A204.1 (cell line): Measurements from ENCODE around the gene FGFR4.

Experiments
- FAIRE-seq: peaks from 2 replicates; lab custom pipeline; 2012; peaks lifted over from hg19 to GRCh38; lab: Jason Lieb, UNC

The FGFR4 gene

DNA sequence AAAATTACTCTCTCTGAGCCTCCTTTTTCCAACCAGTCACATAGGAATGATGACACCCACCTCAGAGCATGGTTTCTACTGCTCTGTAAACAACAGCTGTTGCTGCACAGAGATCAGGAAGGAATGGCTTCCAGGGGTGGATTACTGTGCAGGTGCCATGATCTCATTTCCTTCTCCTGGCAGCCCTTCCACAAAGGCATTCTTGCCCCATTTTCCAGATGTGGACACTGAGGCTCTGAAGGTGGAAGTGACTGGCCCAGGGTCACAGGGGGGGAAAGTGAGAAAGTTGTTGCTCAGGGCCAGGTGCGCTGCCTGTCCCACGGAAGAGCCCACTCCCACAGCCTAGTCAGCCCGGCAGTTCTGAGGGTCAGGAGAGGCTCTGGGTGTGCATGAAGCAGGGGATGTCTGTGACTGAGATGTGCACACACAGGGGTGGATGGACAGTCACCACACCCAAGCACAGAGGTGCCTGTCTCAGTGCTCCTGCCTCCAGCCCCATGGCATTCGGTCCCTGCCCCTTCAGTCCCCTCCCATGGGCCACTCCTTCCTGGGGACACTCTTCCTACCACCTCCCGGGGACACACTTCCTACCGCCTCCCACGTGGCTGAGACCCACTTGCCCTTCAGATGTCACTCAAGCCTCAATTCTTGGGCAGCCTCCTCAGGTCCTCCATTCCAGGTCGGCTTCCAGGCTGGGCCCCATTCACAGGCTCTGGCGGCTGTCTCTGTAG lies 17.0 kb downstream of the FGFR4 start:
- FAIRE-seq: no peak

DNA sequence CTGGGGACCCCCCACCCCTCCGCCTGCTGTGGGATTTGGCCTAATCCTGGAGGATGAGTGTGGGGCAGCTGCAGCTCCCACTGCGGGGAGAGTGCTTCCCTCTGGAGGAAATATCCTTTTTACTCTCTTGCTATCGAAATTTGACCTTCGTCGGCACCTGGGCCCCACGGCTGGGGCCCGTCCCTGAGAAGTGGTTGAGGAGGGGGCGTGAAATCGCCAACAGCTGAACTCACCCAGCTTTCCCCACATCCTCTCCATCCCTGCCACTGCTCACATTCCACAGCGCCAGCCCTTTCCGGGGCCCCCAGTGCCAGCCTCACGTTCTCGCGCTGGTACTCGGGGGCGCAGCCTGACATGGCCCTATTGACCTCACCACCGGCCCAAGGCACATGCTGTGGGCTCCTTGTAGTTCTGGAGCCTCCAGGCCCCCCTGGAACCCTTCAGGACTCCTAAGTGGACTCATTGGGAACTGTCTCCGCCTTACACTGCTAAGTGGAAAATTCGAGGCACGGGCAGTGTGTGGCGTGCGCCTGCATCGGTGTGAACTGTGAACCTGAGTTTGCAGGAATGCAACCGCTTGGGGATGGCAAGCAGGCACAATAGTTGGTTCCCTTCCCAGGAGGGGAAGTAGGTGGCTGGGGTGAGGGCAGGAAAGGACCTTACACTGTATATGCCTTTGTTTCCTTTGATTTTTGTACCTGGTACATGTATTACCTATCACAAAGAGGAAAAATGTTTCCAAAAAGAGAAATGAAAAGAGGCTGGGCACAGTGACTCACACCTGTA lies 19.2 kb downstream of the FGFR4 start:
- FAIRE-seq: no peak

DNA sequence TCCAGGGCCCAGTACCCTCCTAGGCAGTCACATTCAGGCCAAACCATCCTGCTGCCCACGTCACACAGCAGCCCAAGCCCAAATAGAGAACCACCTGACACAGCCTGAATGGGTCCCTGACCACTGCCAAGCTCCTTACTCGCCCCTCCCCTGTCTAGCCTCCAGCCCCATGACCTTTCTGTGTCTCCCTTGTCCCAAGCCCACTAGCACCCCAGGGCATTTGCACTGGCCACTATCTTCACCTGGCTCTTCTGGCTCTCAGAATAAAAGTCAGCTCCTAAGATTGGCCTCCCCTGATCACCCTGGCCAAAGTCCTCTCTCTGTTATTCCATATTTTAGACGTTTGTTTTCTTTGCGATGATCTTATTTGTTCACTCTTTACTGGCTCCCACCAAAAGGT lies 20.4 kb downstream of the FGFR4 start:
- FAIRE-seq: no peak

- no peak for FAIRE-seq
Measured at GRCh38 chr5:177109810-177110209, 23.1 kb downstream of the FGFR4 start.

DNA sequence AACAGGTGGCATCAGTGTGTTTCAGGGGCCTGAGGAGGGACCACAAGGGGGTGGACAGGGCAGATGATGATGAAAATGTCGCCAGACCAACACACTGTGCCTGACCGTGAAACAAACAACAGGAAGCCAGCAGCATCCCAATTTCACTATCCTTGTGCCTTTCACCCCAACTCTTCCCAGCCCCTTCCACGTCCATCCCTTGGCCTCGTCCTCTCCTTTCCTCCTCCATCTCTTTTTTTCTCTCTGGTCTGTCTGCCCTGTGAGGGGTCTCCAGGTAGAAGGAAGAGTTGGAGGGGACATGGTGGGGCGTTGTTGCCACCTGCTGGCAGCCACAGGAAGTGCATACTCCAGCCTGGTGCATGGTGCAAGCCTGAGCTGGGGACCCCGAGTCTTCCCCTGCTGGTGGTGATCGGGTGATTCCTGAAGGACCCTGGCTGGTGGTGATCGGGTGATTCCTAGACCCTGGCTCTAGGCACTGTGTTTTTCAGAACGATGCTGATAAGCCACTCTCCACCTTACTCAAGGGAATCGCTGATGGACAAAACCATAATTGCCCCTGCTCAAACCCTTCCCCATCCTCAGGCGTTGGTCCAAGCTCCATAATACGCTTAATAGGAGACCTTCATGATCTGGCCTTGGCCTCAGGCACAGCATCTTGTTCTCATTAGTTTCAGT lies 25.1 kb downstream of the FGFR4 start:
- no peak for FAIRE-seq

DNA sequence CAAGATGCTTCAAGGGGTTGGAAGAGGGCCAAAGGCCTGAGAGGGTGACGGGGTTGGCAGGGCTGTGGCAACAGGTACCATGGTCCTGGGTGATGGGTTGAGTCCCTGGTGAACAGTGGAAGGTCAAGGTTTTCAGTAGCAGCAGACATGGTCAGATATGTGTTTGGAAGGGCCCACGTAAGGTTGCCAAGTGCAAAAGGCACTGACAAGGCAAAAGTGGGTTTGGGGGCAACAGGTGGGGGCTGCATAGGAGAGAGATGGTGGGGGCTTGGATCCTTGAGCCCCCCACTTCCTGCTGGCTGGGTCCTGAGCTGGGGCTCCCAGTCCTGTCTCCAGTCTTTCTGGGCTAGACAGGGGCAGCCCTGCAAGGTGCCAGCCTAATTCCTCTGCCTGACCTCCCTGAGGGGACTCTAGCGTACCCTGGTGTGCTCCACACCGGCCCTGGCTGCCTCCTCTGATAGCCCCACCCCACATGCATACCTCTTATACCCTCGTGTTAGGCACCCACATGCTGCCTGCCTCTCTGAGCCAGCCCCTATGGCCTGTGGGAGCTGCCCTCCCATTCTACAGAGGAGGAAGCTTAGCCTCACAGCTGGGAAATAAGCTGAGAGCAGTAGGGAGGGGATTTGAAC lies 26.0 kb downstream of the FGFR4 start:
- FAIRE-seq: no peak

GRCh38 chr5:177113566-177114424 lies 27.1 kb downstream of the FGFR4 start:
- FAIRE-seq: peak; percentile 80

- FAIRE-seq: no peak
Measured at GRCh38 chr5:177116631-177117373, 30.1 kb downstream of the FGFR4 start.

DNA sequence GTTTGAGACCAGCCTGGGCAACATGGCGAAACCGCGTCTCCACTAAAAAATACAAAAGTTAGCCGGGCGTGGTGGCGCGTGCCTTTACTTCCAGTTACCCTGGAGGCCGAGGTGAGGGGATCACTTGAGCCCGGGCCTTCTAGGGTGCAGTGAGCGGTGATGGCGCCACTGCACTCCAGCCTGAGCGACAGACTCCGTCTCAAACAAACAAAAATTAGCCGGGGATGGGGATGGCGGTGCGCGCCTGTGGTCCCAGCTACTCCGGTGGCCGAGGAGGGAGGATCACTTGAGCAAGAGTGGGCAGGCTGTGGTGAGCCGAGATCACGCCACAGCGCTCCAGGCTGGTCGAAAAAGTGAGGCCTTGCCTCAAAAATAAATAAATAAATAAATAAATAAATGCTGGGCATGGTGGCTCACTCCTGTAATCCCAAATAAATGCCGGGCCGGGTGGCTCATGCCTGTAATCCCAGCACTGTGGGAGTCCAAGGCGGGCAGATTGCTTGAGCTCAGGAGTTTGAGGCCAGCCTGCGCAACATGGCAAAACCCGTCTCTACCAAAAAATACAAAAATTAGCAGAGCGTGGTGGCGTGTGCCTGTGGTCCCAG lies 30.8 kb downstream of the FGFR4 start:
- FAIRE-seq: no peak

DNA sequence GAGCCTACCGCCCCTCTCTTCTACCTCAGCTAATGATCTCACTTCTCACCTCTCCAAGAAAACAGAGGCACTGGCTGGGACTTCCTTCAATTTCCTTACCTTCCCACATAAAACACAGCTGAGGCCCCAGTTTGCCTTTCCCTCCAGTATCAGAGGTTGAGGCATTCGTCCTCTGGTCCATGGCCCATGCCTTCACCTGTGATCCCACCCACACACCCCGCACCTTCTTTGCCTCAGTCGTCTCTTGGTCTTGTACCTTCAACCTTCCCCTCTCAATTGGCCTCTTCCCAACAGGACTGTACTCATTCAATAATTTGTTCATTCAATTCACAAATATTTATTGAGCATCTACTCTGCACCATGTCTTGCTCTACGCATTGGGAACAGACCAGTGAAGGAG lies 35.9 kb downstream of the FGFR4 start:
- no peak for FAIRE-seq

DNA sequence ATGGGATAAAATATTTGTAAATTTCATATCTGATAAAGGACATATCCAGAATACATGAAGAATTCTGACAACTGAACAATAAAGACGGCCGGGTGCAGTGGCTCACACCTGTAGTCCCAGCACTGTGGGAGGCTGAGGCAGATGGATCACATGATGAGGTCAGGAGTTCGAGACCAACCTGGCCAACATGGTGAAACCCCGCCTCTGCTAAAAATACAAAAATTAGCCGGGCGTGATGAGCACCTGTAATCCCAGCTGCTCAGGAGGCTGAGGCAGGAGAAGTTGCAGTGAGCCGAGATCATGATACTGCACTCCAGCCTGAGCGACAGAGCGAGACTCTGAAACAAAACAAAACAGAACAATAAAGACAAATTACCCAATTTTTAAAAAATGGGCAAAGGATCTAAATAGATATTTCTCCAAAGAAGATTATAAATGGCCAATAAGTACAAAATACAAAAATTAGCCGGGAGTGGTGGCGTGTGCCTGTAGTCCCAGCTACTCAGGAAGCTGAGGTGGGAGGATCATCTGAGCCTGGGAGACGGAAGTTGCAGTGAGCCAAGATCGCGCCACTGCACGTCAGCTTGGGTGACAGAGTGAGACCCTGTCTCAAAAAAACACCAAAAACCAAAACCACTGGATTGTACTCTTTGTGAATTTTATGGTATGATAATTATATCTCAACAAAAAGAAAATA lies 37.2 kb downstream of the FGFR4 start:
- FAIRE-seq: no peak

DNA sequence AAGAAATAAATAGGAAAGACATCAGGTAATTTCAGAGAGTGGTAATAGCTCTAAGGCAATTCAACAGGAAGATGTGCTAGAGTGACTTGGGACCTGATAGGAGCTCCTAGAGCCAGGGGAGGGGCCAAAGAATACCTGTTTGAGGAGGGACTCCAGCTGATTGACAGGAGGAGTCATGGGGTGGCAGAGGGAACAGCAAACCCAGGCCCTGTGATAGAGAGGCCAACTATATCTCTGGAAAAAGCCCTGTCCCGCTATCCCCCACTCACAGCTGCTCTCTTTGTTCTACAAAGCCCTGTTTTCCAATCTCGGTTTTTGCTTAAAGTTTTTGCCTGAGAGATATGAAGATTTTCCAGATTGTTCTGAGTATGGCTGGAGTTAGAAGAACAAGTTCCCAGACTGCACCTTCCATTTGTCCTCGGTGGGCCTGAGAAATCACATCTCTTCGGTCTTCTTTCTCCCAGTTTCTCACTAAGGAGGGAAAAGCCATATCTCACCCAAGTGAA lies 37.8 kb downstream of the FGFR4 start:
- no peak for FAIRE-seq

DNA sequence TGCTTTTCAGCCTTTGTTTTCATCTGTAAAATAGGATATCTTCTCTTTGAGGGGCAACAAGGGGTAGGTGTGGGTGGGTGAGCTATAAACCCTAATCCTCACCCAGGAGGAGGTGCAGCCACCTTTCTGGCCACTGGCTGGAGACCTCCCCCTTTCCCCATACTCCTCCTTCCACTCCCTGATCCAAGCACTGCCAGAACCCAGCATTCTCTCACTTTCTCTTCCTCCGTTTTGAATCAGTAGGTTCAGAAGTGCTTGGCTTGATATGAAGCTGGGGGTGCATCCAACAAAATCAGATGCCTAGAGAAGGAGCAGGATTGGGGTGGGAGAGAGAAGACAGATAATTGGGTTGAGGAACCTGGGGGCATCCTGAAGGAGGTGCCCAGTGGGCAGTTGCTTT lies 40.1 kb downstream of the FGFR4 start:
- FAIRE-seq: no peak

DNA sequence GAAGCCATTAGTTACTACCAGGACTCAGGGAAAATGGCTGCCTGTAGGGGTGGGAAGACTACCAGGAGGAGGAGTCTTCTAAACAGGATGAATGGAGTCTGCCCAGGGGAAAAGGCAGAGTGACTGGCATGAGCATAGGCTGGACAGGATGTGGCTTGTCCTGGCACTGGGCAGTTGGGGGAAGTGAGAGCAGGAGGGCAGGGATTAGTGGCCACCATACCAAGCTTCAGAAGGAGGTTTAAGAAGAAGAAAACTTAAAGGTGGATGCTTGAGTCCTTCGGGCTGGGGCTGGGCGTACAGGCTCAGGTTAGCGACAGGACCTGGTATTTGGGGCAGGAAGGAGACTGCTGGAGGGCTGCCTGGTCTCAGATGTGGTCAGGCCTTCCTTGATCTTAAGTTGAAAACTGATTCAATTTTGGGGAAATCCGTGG lies 41.9 kb downstream of the FGFR4 start:
- FAIRE-seq: no peak

DNA sequence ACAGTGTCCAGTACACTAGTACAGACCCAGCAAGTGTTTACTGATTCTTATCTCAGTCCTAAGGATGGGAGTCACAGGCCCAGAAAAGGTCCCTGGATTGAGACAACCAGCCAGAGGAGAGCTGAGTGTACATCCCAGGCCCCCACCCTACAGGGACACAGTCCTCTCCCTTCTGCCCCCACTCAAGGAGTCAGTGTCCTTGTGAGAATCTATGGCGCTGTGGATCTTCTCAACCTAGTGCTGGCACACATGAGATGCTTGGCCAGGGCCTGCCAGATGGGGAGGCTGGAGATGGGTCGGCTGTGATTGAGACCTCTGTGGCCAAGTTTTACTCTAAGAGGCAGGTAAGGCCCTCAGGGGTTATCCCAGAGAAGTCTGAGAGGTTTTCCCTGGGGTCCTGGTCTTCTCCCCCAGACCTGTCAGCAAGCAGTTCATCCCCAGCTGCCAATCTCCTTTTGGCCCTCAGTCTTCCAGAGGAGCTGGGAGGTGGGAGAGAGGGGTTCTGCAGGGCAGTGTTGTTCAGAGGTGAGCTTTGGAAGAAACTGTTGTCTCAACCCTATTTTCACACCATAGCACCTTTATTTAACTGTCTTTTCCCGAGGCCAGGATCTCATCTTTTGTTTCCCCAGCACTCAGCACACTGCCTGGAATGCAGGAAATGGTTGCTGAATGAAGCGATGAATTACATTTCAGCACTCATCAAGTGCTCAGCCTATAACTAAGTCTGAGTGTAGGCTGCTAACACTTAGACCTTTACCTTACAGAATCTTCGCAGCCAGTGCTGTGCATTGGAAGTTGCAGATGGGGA lies 43.7 kb downstream of the FGFR4 start:
- FAIRE-seq: no peak

DNA sequence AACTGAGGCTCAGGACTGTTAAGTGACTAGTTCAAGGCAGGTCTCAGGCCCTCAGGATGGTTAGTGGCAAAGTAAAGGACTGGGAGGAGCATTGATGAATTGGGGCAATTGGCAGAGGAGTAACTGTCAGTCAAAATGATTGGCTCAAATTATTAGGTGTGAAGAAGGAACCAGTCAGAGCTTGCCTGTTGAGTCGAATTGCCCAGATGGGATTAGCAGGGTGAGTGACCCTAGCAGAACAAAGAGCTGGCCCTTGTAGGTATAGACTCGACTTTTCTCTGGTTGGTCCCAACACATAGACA lies 44.3 kb downstream of the FGFR4 start:
- no peak for FAIRE-seq

GRCh38 chr5:177131352-177132135 lies 44.8 kb downstream of the FGFR4 start:
- FAIRE-seq: no peak
